GM23338 (cell line): ENCODE results near the gene THSD7A. TPM values are rescaled to one million over a fixed set of nuclear protein-coding genes. Genes with fewer than 3 reads are reported as not detected.

ENCODE experiments used
- ATAC-seq: fragments of 200-7000 bp; cut with Tn5 transposase; 3 replicates; pipeline ENCODE4 v1.9.1; 2020
- DNase-seq: peaks from one replicate; pipeline ENCODE4 v3.0.0-alpha.2; 2015; ENCODE audit warnings: low spot score
- H2AFZ ChIP-seq: fragments of 200-600 bp; sonication (generic); 2 replicates; pipeline ENCODE4 v1.8.0; 2016; ENCODE audit warnings: antibody characterized with exemption, mild to moderate bottlenecking, moderate library complexity
- H3F3A ChIP-seq: fragments of 200-600 bp; sonication (generic); replicated peaks from 2 replicates; pipeline ENCODE4 v1.8.0; 2017; ENCODE audit warnings: antibody characterized with exemption, mixed run types, low read depth
- H3K27ac ChIP-seq: fragments of 200-600 bp; sonication (generic); 2 replicates; pipeline ENCODE4 v1.6.1; 2016; ENCODE audit warnings: low read depth
- H3K27me3 ChIP-seq: fragments of 200-600 bp; sonication (generic); 2 replicates; pipeline ENCODE4 v1.8.0; 2016; ENCODE audit warnings: mild to moderate bottlenecking, mixed run types, moderate library complexity; ENCODE audit not compliant: insufficient read depth
- H3K36me3 ChIP-seq: fragments of 200-600 bp; sonication (generic); 2 replicates; pipeline ENCODE4 v1.8.0; 2016; ENCODE audit warnings: mild to moderate bottlenecking; ENCODE audit not compliant: insufficient read depth
- H3K4me1 ChIP-seq: fragments of 200-600 bp; sonication (generic); 2 replicates; pipeline ENCODE4 v1.8.0; 2016; ENCODE audit warnings: mild to moderate bottlenecking, moderate library complexity; ENCODE audit not compliant: insufficient read depth
- H3K4me2 ChIP-seq: fragments of 200-600 bp; sonication (generic); 2 replicates; pipeline ENCODE4 v1.7.1; 2017; ENCODE audit warnings: mixed run types
- H3K4me3 ChIP-seq: fragments of 200-600 bp; sonication (generic); 2 replicates; pipeline ENCODE4 v1.6.1; 2016; ENCODE audit warnings: mixed run types
- H3K79me2 ChIP-seq: fragments of 200-600 bp; sonication (generic); replicated peaks from 2 replicates; pipeline ENCODE4 v1.8.0; 2017; ENCODE audit warnings: mild to moderate bottlenecking; ENCODE audit not compliant: insufficient read depth
- H3K9me2 ChIP-seq: fragments of 200-600 bp; sonication (generic); 2 replicates; pipeline ENCODE4 v1.8.0; 2017; ENCODE audit not compliant: insufficient read depth
- H4K20me1 ChIP-seq: fragments of 200-600 bp; sonication (generic); replicated peaks from 2 replicates; pipeline ENCODE4 v1.8.0; 2017; ENCODE audit warnings: mild to moderate bottlenecking; ENCODE audit not compliant: insufficient read depth
- H3K27ac Mint-ChIP-seq: 2 replicates; pipeline ENCODE4 v1.8.0; 2020; ENCODE audit warnings: inconsistent platforms, mild to moderate bottlenecking, moderate library complexity, mixed read lengths
- H3K27me3 Mint-ChIP-seq: 3 replicates; pipeline ENCODE4 v1.8.0; 2022; ENCODE audit warnings: low read depth, mild to moderate bottlenecking, moderate library complexity, mixed read lengths, inconsistent platforms; ENCODE audit not compliant: insufficient read depth, poor library complexity
- H3K36me3 Mint-ChIP-seq: 3 replicates; pipeline ENCODE4 v1.8.0; 2021; ENCODE audit warnings: low read depth, mild to moderate bottlenecking, inconsistent platforms, moderate library complexity, mixed read lengths
- H3K4me1 Mint-ChIP-seq: 3 replicates; pipeline ENCODE4 v1.8.0; 2020; ENCODE audit warnings: mild to moderate bottlenecking, inconsistent platforms, mixed read lengths
- H3K4me3 Mint-ChIP-seq: 3 replicates; pipeline ENCODE4 v1.8.0; 2021; ENCODE audit warnings: moderate library complexity, mild to moderate bottlenecking, inconsistent platforms, mixed read lengths
- H3K9me3 Mint-ChIP-seq: 3 replicates; pipeline ENCODE4 v1.8.0; 2020; ENCODE audit warnings: moderate library complexity, mild to moderate bottlenecking, inconsistent platforms, mixed read lengths
- CREB1 ChIP-seq: fragments of 250-450 bp; sonication (Bioruptor Pico); IDR thresholded peaks from 2 replicates; pipeline ENCODE4 v1.5.0; 2020; ENCODE audit warnings: low read depth, mild to moderate bottlenecking, moderate library complexity
- CTCF ChIP-seq, 2 experiments: fragments of 200-600 bp in 1 of 2; sonication (generic) in 1 of 2; conservative IDR thresholded peaks; 2 replicates each; pipeline versions ENCODE4 v1.5.1 to v1.6.1; 2016 to 2017; ENCODE audit warnings: antibody characterized with exemption in 2 of 2, low read depth in 2 of 2, mild to moderate bottlenecking in 2 of 2, moderate library complexity in 1 of 2
- EZH2 ChIP-seq: fragments of 200-600 bp; sonication (generic); IDR thresholded peaks from one replicate; pipeline ENCODE4 v1.8.0; 2017; ENCODE audit warnings: antibody characterized with exemption, mild to moderate bottlenecking, low read depth; ENCODE audit not compliant: unreplicated experiment
- EZH2phosphoT487 ChIP-seq: fragments of 200-600 bp; sonication (generic); IDR thresholded peaks from one replicate; pipeline ENCODE4 v1.8.1; 2018; ENCODE audit warnings: antibody characterized with exemption; ENCODE audit not compliant: unreplicated experiment
- JUNB ChIP-seq: IDR thresholded peaks from one replicate; pipeline ENCODE4 v1.6.1; 2016; ENCODE audit warnings: antibody characterized with exemption; ENCODE audit not compliant: unreplicated experiment
- NANOG ChIP-seq: IDR thresholded peaks from 2 replicates; pipeline ENCODE4 v1.6.1; 2016; ENCODE audit warnings: antibody characterized with exemption, borderline replicate concordance
- STAT1 ChIP-seq: IDR thresholded peaks from one replicate; pipeline ENCODE4 v1.6.1; 2016; ENCODE audit warnings: antibody characterized with exemption; ENCODE audit not compliant: unreplicated experiment
- ZNF114 ChIP-seq: fragments of 250-450 bp; sonication (Bioruptor Pico); IDR thresholded peaks from 2 replicates; pipeline ENCODE4 v1.5.0; 2020; ENCODE audit warnings: mild to moderate bottlenecking, moderate library complexity
- polyA plus RNA-seq: library from polyadenylated mRNA; unstranded; fragments of >200 nt; fragmentation: Nextera tagmentation; extraction: Ambion mirVana; gene quantifications from 2 replicates; pipeline ENCODE4 v1.2.1, GENCODE V29; 2016
- total RNA-seq: library from RNA; depleted of rRNA; stranded (reverse); fragments of >200 nt; shearing (Covaris generic); gene quantifications from 2 replicates; pipeline ENCODE4 v1.2.3, GENCODE V29; 2014
- TF ChIP-seq, protein P1 (sequence below): IDR thresholded peaks from one replicate; pipeline ENCODE4 v1.6.1; 2018; ENCODE audit warnings: antibody characterized with exemption; ENCODE audit not compliant: unreplicated experiment
- TF ChIP-seq, protein P2 (sequence below): fragments of 250-450 bp; sonication (Bioruptor Pico); IDR thresholded peaks from 2 replicates; pipeline ENCODE4 v1.5.0; 2020; ENCODE audit warnings: mild to moderate bottlenecking, moderate library complexity
- TF ChIP-seq, protein P3 (sequence below): IDR thresholded peaks from 2 replicates; pipeline ENCODE4 v1.6.1; 2016; ENCODE audit warnings: antibody characterized with exemption

THSD7A gene
- total and polyA plus RNA-seq, 2 experiments from 2014 or later: 1.3 to 2.1 TPM

GRCh38 chr7:11379641-11380040, 452.4 kb downstream of the THSD7A start:
- Histone ChIP-seq H3K79me2 (no peaks in the 10 kb centered on the region), H3K36me3 (no peaks in the 10 kb centered on the region), H3K4me3 (no peak overlapping the region), H3K27ac (no peak overlapping the region), H3K4me2 (no peak overlapping the region), H3K4me1 (no peaks in the 10 kb centered on the region), H3K27me3 (no peaks in the 10 kb centered on the region), H4K20me1 (no peaks in the 10 kb centered on the region), H3K9me2 (no peaks in the 10 kb centered on the region), H3F3A (no peaks in the 10 kb centered on the region), H2AFZ (no peak overlapping the region)
- DNase-seq: no peak
- H3K9me3 Mint-ChIP-seq: no peaks in the 10 kb centered on the region
- H3K4me3 Mint-ChIP-seq: no peak overlapping the region
- H3K4me1 Mint-ChIP-seq: peaks cover 2% of the 10 kb centered on the region; the same call in 1 of the 3 replicates
- no peaks in the 10 kb centered on the region for H3K36me3 Mint-ChIP-seq
- H3K27me3 Mint-ChIP-seq: no peaks in the 10 kb centered on the region
- TF ChIP-seq ZNF114 (CRISPR knock-in tag) (no peak), EZH2phosphoT487 (no peak), CTCF (conservative IDR thresholded peaks at IDR 0.05; ENCODE audit: low read depth in 2 of 2) (no peak), JUNB (no peak), EZH2 (no peak), STAT1 (no peak), NANOG (no peak), CREB1 (no peak)
- TF ChIP-seq, protein P1, sequence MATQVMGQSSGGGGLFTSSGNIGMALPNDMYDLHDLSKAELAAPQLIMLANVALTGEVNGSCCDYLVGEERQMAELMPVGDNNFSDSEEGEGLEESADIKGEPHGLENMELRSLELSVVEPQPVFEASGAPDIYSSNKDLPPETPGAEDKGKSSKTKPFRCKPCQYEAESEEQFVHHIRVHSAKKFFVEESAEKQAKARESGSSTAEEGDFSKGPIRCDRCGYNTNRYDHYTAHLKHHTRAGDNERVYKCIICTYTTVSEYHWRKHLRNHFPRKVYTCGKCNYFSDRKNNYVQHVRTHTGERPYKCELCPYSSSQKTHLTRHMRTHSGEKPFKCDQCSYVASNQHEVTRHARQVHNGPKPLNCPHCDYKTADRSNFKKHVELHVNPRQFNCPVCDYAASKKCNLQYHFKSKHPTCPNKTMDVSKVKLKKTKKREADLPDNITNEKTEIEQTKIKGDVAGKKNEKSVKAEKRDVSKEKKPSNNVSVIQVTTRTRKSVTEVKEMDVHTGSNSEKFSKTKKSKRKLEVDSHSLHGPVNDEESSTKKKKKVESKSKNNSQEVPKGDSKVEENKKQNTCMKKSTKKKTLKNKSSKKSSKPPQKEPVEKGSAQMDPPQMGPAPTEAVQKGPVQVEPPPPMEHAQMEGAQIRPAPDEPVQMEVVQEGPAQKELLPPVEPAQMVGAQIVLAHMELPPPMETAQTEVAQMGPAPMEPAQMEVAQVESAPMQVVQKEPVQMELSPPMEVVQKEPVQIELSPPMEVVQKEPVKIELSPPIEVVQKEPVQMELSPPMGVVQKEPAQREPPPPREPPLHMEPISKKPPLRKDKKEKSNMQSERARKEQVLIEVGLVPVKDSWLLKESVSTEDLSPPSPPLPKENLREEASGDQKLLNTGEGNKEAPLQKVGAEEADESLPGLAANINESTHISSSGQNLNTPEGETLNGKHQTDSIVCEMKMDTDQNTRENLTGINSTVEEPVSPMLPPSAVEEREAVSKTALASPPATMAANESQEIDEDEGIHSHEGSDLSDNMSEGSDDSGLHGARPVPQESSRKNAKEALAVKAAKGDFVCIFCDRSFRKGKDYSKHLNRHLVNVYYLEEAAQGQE: no peak
- TF ChIP-seq, protein P2, sequence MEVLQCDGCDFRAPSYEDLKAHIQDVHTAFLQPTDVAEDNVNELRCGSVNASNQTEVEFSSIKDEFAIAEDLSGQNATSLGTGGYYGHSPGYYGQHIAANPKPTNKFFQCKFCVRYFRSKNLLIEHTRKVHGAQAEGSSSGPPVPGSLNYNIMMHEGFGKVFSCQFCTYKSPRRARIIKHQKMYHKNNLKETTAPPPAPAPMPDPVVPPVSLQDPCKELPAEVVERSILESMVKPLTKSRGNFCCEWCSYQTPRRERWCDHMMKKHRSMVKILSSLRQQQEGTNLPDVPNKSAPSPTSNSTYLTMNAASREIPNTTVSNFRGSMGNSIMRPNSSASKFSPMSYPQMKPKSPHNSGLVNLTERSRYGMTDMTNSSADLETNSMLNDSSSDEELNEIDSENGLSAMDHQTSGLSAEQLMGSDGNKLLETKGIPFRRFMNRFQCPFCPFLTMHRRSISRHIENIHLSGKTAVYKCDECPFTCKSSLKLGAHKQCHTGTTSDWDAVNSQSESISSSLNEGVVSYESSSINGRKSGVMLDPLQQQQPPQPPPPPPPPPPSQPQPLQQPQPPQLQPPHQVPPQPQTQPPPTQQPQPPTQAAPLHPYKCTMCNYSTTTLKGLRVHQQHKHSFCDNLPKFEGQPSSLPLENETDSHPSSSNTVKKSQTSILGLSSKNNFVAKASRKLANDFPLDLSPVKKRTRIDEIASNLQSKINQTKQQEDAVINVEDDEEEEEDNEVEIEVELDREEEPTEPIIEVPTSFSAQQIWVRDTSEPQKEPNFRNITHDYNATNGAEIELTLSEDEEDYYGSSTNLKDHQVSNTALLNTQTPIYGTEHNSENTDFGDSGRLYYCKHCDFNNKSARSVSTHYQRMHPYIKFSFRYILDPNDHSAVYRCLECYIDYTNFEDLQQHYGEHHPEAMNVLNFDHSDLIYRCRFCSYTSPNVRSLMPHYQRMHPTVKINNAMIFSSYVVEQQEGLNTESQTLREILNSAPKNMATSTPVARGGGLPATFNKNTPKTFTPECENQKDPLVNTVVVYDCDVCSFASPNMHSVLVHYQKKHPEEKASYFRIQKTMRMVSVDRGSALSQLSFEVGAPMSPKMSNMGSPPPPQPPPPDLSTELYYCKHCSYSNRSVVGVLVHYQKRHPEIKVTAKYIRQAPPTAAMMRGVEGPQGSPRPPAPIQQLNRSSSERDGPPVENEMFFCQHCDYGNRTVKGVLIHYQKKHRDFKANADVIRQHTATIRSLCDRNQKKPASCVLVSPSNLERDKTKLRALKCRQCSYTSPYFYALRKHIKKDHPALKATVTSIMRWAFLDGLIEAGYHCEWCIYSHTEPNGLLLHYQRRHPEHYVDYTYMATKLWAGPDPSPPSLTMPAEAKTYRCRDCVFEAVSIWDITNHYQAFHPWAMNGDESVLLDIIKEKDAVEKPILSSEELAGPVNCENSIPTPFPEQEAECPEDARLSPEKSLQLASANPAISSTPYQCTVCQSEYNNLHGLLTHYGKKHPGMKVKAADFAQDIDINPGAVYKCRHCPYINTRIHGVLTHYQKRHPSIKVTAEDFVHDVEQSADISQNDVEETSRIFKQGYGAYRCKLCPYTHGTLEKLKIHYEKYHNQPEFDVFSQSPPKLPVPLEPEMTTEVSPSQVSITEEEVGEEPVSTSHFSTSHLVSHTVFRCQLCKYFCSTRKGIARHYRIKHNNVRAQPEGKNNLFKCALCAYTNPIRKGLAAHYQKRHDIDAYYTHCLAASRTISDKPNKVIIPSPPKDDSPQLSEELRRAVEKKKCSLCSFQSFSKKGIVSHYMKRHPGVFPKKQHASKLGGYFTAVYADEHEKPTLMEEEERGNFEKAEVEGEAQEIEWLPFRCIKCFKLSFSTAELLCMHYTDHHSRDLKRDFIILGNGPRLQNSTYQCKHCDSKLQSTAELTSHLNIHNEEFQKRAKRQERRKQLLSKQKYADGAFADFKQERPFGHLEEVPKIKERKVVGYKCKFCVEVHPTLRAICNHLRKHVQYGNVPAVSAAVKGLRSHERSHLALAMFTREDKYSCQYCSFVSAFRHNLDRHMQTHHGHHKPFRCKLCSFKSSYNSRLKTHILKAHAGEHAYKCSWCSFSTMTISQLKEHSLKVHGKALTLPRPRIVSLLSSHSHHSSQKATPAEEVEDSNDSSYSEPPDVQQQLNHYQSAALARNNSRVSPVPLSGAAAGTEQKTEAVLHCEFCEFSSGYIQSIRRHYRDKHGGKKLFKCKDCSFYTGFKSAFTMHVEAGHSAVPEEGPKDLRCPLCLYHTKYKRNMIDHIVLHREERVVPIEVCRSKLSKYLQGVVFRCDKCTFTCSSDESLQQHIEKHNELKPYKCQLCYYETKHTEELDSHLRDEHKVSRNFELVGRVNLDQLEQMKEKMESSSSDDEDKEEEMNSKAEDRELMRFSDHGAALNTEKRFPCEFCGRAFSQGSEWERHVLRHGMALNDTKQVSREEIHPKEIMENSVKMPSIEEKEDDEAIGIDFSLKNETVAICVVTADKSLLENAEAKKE: no peak
- TF ChIP-seq, protein P3, sequence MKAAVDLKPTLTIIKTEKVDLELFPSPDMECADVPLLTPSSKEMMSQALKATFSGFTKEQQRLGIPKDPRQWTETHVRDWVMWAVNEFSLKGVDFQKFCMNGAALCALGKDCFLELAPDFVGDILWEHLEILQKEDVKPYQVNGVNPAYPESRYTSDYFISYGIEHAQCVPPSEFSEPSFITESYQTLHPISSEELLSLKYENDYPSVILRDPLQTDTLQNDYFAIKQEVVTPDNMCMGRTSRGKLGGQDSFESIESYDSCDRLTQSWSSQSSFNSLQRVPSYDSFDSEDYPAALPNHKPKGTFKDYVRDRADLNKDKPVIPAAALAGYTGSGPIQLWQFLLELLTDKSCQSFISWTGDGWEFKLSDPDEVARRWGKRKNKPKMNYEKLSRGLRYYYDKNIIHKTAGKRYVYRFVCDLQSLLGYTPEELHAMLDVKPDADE: no peak
- ATAC-seq: no peak
- no peak overlapping the region for H3K27ac Mint-ChIP-seq
